HG03139 (cell line): ENCODE data around the gene DGKD.

Source experiments
- ATAC-seq: cut with Tn5 transposase; IDR thresholded peaks from one replicate; pipeline ENCODE4 v1.9.1; 2021; ENCODE audit not compliant: unreplicated experiment

Gene DGKD

DNA sequence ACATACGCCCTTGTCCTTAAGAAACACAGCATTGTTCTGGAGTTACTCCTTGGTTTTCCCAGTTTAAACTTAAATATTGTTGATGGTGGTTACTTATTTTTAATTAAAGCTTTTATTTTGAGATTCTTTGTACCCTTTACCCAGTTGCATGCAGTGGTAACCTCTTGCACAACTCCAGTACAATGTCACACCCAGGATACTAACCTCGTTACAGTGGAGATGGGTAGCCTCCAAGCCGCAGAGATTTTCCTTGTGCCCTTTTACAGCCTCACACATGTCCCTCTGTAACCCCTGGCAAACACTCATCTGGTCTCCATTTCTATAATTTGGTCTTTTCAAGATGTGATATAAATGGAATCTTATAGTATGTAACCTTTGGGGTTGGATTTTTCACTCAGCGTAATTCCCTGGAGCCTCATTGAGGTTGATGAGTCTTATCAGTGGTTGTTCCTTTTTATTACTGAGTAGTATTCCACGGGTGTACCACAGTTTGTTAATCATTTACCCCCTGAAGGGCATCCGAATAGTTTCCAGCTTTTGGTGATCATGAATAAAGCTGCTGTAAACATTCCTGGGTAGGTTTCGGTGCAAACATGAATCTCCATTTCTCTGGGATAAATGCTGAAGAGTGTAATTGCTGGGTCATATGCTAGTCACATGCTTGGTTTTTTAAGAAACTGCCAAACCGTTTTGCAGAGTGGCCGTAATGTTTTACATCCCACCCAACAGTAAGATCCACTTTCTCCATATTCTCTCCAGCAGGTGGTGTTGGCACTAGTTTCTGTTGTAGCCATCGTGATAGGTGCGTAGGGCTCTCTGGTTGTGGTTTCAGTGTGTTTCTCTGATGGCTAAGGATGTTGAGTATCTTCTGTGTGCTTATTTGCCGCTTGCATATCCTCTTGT, 68.6 kb downstream of the DGKD start:
- ATAC-seq, result no peak

DNA sequence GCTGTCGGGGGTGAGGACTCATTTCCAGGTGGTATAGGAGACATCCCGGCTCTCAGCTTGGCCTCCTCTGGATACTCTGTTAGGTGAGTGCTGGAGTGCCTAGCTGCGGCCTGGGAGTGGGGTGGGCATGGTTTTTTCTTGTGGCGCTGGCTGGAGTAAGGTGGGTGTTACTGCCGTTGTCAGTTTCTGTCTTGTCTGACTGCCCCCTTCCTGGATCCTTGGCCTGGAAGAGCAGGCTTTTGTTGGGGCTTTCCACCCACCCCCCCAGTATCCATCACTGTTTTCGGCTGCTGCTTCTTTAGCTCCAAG, 69.2 kb downstream of the DGKD start:
- no peak for ATAC-seq

DNA sequence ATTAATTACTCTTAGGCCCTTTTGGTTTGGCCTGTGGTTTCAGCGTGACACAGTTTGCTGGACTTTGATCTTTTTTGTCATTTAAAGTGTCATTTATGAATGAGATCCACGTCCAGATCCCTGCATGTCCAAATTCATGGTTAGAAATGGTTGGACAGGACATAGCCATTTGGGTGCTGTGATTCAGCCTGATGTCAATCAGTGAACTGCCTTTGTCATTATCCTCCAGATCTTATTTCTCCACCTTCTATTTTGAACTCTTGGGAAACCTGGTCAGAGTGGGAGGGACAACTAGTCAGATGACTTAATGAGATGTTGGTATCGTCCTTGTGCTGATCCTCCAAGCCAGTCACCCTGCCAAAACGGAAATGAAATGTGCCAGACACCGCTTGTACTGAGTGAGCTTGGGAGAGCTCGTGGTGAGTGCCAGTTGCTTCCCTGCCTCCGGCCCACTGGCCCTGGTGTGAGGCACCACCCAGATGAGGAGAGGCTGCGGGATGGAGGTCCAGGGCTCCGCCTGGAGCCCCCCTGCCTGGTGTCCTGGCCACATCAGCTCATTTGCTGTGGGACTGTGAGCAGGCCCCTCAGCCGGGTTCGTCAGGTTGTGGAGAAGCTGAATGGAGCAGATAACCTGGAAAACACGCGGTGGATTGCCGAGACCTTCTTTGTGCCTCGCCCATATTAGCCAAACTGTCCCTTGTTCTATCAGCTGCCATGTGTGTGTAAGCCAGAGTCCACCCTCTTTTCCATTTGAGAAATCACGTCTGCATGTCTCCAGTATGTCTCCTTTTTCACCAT, 70.1 kb downstream of the DGKD start:
- ATAC-seq, result no peak

DNA sequence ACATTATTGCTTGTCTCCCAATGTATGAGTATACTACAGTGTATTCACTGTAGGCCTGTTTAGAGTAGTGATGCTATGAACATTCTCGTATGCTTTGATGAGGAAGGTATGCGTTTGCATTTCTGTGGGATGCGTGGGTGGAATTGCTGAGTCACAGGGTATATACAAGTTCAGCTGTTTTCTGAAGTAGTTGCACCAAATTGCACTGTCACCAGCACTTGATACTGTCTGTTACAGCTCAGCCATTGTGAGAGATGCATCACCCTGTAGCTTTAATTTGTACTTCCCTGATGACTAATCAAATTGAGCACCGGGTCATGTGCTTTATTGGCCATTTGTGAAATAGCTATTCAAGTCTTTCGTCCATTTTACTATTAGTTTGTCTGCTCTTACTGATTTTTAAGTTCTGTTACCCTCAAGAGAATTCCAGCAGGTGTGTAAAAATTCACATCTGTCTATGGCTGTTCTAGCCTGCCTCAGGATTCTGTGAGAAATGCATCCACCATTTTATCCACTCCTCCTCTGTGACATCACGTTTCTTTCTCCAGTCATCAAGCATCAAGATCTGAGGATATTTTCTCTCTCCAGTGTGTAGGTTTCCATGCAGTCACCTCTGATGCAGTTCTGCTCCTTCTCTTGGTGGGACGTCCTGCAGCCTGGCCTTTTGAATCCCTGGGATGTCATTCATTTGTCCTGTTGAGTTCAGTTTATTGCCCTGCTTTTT, 72.5 kb downstream of the DGKD start:
- ATAC-seq, result no peak

DNA sequence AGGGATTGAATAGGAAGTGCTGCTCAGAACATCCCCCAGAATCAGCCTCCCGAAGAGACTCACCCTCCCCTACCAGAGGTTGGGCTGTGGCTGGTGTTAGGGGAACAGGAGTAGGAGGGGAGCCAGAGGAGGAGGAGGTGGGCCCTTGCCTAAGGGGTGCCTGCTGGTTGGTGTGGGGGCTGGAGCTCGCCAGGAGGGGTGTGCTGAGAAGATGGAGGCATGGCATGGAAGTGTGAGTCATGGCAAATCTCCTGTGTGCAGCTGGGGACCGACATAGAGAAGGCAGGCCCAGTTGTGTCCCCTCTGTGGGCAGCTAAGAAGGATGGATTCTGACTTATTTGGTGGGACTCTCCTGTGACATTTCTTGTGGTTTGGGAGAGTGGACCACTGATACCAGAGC, 73.7 kb downstream of the DGKD start:
- ATAC-seq, result no peak

DNA sequence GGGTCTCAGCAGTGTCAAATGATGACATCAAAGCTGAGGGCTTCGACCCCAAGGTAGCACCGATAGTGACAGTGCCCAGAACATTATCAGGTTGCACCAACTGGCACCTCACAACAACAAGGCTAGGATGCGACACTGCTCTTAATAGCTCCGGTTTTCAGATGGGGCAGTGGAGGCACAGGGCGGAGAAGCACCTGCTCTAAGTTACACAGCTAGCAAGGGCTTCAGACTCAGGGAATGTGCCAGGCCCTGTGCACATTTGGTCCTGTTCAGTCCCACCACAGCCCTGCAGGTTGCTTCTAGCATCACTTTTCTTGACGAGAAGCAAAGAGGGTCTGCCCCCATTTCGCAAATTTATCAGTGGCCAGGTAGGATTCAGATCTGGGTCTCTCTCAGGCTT, 74.1 kb downstream of the DGKD start:
- no peak for ATAC-seq

DNA sequence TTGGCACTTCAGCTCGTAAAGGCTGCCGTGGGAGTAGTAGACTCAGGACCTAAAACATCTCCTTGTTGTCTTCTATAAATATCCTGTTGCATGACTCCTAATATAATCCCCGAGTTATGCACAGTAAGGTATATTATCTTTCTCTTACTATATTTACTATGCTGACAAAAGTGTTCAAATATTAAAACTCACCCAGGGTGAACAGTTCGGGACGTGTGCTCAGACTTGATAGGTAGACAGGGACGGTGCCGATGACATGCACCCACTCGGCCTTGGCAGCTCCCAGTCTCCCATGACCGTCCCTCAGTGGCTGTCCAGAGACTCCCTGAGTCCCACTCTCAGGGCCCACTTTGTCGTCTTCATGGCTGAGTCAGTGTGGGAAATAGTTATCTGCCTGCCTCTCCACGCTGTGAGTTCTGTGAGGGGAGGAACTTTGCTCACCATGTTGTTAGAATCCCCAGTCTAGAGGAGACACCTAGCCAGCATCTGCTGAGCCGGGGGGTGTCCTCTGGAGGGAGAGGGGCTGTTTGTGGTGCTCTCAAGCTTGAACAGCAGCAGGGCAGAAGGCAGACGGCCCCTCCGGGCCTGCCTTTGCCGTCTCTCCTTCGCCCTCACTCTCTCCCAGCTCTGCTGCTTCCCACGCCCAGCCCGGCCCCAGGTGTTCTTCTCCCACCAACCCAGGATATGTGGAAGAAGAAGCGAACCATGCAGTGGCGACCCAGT, 75.0 kb downstream of the DGKD start:
- no peak for ATAC-seq

DNA sequence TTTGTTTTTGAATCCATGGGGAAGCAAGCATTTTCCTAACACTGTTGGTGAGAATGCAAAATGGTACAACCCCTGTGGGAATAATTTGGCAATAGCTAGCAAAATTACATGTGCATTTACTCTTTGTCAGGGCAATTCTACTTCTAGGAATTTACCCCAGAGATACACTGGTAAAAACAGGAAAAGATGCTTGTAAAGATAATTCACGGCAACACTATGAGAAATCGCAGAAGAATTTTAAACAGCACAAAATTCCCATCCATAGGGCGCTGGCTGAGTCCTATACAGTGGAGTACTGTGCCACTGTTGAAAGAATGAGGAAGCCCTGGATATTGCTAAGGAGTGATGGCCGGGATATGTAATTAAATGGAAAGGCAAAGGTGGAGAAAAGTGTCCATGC, 75.8 kb downstream of the DGKD start:
- no peak for ATAC-seq

DNA sequence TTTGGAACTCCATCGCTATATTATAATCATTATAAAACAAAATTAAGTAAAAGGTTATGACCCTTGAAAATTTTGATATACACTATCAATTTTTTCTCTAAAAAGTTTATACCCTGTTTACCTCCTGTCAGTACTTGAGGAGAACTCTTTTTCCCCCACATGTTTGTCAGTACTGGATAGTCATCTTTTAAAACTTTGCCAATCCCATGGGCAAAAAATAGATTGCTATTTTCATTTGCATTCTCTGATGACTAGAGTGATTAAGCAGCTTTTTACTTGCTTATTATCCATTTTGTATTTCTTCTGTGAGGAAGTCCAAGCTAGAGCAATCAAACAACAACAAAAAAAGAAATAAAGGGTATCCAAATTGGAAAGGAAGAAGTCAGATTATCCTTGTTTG, 76.4 kb downstream of the DGKD start:
- ATAC-seq, result no peak

DNA sequence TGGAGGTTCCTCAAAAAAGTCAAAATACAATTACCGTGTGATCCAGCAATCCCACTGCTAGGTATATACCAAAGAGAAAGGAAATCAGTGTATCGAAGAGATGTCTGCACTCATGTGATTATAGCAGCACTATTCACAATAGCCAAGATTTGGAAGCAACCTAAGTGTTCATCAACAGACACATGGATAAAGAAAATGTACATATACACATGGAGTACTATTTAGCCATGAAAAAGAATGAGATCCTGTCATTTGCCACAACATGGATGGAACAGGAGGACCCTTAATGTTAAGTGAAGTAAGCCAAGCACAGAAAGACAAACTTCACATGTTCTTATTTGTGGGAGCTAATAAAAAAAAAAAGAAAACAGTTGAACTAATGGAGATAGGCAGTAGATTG, 78.7 kb downstream of the DGKD start:
- no peak for ATAC-seq

DNA sequence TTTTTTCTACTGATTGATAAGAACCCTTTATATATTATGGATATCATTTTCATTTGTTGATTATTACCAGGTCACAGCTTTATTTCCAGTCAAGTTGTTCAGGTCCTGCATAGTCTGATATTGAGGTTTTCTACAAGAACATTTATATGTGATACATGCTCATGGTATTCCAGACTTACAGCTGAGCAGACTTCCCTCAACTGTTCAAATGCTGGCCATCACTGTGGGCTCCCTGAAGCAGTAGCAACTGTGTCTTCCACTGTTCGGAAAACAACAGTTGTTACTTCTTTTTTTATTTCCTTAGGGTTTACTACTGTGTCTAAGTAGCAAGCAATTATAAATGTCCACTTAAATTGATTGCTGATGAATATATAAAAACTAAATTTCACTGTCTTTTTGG, 79.5 kb downstream of the DGKD start:
- ATAC-seq, result no peak

DNA sequence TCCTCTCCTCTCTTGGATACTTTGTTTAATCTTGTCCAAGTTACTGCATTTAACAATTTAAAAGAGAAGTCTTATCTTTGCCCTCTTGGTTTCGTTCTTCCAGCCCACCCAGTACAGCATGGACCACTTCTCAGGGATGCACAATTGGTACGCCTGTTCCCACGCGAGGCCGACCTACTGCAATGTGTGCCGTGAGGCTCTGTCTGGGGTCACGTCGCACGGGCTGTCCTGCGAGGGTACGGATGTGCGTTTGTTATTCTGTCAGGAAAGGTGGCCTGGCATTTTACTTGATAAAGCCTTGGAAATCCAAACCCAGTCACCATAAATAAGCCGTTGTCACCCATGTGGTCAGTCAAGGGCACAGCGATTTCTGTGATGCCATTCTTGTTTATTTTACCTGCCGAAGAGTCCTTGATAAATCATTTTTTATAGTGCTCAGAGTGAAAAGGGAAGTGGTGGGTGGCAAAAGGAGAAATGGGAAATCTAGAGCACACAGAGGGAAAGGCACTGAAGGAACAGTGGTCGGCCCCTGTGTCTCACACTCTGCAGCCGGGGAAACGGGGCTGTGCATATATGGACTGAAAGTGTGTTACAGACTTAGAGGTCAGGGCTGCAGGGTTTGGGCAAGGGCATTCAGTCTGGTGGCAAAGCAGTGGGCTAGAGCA, 80.5 kb downstream of the DGKD start:
- no peak for ATAC-seq

DNA sequence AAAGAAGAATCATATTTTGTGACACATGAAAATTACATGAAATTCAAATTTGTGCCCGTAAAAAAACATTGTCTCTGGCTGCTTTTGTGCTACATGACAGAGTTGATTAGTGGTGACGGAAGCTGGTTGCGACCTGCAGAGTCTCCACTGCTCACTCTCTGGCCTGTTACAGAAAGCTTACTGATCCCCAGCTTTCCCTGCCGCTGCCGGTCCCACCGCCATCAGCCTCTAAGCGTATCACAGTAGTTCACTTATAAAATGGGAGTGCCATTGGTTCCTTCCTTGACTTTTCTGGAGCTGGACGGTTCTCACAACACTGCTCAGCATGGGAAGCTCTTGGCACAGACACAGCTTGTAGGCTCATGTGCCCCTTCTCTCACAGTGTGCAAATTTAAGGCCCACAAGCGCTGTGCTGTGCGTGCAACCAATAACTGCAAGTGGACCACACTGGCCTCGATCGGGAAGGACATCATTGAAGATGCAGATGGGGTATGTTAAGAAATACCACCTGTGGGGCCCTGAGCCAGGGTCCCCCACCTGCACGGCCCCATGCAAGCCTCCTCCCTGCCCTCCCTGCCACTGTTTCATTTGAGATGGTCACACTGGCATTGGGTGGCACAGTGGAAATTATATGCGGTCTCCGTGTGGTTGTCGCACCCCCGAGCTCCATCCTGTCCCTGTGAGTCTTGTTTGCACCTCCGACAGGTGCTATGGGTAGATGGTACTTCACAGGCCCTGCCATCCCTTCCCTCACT, 81.3 kb downstream of the DGKD start:
- ATAC-seq, result no peak

DNA sequence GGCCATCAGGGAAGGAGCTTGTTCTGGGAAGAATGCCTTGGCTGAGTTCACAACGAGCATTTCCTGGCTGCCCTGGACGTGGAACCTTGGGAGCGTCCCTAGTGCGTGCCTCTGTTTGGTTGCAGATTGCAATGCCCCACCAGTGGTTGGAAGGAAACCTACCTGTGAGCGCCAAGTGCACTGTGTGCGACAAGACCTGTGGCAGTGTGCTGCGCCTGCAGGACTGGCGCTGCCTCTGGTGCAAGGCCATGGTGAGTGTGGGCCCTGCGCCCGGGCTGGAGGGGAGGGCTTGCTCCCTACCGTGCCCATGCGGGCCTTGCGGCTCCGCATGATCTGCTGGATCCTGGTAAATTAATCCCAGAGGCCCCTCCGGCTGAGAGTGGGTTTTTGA, 81.9 kb downstream of the DGKD start:
- no peak for ATAC-seq

DNA sequence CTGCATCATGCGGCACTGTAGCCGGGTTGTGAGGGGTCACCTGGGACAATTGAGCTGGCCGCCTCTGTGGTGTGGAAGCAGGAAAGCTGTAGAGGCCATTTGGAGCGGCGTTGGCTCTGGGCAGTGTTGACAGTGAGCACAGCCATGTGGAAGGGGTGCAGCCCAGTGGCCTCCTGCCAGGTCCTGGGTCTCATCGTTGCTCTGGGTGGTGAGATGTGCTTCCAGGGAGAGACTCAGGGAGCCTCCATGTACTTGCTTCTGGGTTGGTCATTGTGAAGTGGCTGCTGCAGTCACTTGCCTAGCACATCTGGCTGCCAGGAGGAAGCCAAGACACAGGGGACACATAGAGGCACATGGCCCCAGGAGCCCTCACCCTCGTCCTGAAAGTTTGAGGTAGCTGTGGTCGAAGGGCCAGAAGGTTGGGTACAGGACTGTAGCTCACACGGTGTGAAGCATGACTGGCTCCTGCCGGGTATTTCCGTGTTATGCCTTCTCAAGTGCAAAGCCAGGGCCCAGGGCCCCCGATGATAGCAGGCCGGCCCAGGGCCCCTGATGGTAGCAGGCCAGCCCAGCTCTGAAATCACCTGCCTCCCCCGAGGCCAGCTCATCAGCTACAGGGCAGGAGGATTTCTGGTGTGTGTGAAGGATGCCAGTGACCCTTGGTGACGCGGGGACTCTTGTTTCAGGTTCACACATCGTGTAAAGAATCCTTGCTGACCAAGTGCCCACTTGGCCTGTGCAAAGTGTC, 82.6 kb downstream of the DGKD start:
- no peak for ATAC-seq

DNA sequence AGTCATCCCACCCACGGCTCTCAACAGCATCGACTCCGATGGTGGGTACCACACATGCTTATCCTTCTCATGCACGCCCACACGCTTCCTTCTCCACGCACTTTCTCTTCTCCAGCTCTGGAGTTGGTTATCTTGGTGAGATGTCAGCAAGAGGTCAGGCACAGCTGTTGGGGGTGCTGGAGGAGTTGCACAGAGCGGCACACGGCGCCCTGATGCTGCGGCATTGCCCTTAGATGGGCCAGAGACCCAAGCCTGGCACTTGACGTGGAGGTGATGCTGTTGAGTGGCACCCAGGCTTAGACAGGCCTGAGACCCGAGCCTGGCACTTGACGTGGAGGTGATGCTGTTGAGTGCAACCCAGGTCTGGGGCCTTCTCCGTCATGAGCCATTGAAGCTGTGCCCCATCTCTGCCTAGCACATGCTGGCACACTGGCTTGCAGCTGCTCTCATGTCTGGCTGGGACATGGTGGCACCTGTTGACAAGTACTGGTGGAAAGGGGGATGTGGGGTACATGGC, 83.2 kb downstream of the DGKD start:
- ATAC-seq, result no peak

DNA sequence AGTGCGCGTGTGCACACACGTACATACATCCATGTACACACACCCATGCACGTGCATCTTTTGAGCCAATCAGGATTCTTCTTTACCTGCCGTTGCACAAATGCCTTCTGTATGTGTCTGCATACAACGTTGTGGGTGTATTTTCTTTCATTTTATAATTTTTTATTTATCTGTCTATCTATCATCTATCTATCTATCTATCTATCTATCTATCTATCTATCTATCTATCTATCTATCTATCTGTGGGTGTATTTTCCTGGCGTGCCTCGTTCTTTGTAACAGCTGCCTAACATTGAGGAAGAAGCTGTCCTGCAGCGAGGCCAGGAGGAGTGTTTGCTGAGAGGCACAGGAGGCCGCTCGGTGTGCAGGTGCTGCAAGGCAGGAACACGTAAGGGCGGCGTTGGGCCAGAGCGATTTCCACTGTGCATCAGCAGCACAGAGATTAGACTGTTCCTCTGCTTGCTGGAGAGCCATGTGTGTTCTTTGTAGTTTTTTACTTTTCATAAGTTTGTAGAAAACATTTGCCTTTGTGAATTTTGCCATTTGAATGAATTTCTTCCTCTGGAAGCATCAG, 84.4 kb downstream of the DGKD start:
- no peak for ATAC-seq

DNA sequence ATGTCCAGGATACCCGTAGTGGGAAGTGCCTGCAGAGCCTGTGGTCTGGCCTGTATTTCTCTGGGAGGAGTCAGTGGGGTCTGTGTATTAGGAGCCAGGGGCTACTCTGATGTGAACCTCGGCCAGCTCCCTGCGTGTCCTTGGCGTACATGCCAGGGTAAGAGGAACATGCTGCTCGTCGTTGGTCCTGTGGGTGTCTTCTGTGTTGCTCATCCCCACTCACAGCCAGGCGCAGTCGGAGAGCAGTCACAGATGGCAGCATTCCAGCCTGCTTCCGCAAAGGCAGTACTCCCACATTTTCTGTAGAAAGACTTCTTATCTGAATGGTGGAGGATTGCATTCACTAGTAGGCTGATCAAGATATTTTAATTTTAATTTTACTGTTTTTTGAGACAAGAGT, 84.9 kb downstream of the DGKD start:
- no peak for ATAC-seq

DNA sequence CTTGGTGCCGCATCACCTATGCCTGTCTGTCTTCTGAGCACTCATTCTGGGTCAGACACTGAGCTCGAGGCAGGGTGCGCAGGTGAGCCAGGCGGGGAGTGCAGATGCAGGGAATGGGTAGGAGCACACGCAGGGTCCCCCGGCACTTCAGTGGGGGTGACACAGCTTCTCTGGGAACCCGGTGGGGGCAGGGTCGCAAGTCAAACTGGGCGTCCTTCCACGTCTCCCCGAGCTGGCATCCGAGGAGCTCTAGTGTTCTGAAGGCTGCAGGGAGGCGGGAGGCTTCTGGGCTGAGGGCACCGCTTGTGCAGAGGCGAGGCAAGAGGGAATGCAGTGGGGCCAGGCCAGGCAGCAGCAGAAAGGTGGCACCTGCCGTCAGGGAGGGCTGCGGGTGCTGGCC, 86.0 kb downstream of the DGKD start:
- no peak for ATAC-seq
